ENCODE results near the gene QKI.

The QKI gene

GRCh38 chr6:163579111-163579879, 164.8 kb downstream of the QKI start (continued):
- TF ChIP-seq PRDM10 (tag by site-specific recombination; IDR thresholded peaks at IDR 0.05): 0 out of 2 replicates have a peak, but pooled peaks have one; percentile 11
- no peak for TF ChIP-seq ZNF362 (tag by site-specific recombination; IDR thresholded peaks at IDR 0.05)
- TF ChIP-seq EGR2 (tag by site-specific recombination; IDR thresholded peaks at IDR 0.05; ENCODE audit: low read depth): peak; percentile 92
- TF ChIP-seq ZFP37 (tag by site-specific recombination; IDR thresholded peaks at IDR 0.05): 0 out of 2 replicates have a peak, but pooled peaks have one; percentile 20
- peak; percentile 35; the same call in 1 of the 2 replicates for TF ChIP-seq PRDM1 (tag by site-specific recombination; IDR thresholded peaks at IDR 0.05)
- TF ChIP-seq ZNF580 (tag by site-specific recombination; IDR thresholded peaks at IDR 0.05): no peak
- TF ChIP-seq ZNF600 (tag by site-specific recombination; IDR thresholded peaks at IDR 0.05): 0 out of 2 replicates have a peak, but pooled peaks have one; percentile 7
- peak; percentile 91 for TF ChIP-seq ZFHX2 (tag by site-specific recombination; conservative IDR thresholded peaks at IDR 0.05)

GRCh38 chr6:163579880-163580295, 165.4 kb downstream of the QKI start:
- no peak overlapping the region for H3K4me3 ChIP-seq (ENCODE audit: low read depth, low read length)
- H3K4me1 ChIP-seq (ENCODE audit: control insufficient read depth, insufficient read depth, low read length): peaks cover 5% of the 10 kb centered on the region; the same call in 1 of the 2 replicates
- CTCF ChIA-PET: interaction anchor here (0.6 to 0.9 kb wide), 2 partner anchors 132 to 396 kb away, joined by 3 read pairs; no protein-coding TSS in a partner anchor
- no peak overlapping the region for H3K27ac ChIP-seq (ENCODE audit: extremely low read depth, low read depth, low read length)
- POLR2A ChIA-PET: interaction anchor here (0.5 kb wide), 1 partner anchor 276 kb away, joined by 8 read pairs; no protein-coding TSS in a partner anchor
- H3K9me3 ChIP-seq (ENCODE audit: control insufficient read depth, insufficient read depth, low read depth, low read length): no peaks in the 10 kb centered on the region
- peaks cover 0 to 2% of the 10 kb centered on the region in 2 experiments; a peak in 1 of 3 replicates for H3K36me3 ChIP-seq (ENCODE audit: control insufficient read depth in 2 of 2, insufficient read depth in 1 of 2, low read length in 2 of 2)
- no peak for TF ChIP-seq MZF1 (tag by site-specific recombination; IDR thresholded peaks at IDR 0.05; ENCODE audit: borderline replicate concordance)
- TF ChIP-seq YY1 (tag by site-specific recombination; IDR thresholded peaks at IDR 0.05): no peak
- TF ChIP-seq ZNF214 (tag by site-specific recombination; IDR thresholded peaks at IDR 0.05; ENCODE audit: borderline replicate concordance): no peak
- TF ChIP-seq ZIC2 (tag by site-specific recombination; IDR thresholded peaks at IDR 0.05): peak; percentile 94
- no peak for TF ChIP-seq HOXD13 (CRISPR knock-in tag; IDR thresholded peaks at IDR 0.05; ENCODE audit: borderline replicate concordance)
- no peak for TF ChIP-seq TCF7L2 (IDR thresholded peaks at IDR 0.05; ENCODE audit: borderline replicate concordance, low read depth, low read length)
- TF ChIP-seq ZNF791 (tag by site-specific recombination; IDR thresholded peaks at IDR 0.05): no peak
- TF ChIP-seq ZNF560 (tag by site-specific recombination; IDR thresholded peaks at IDR 0.05; ENCODE audit: borderline replicate concordance): no peak
- TF ChIP-seq AEBP2 (tag by site-specific recombination; IDR thresholded peaks at IDR 0.05; ENCODE audit: borderline replicate concordance): no peak
- TF ChIP-seq ZNF274 (IDR thresholded peaks at IDR 0.05; ENCODE audit: low read length): no peak
- TF ChIP-seq ZNF274 (tag by site-specific recombination; IDR thresholded peaks at IDR 0.05; ENCODE audit: borderline replicate concordance): no peak
- no peak for TF ChIP-seq ZNF658 (tag by site-specific recombination; IDR thresholded peaks at IDR 0.05)
- TF ChIP-seq ZSCAN18 (tag by site-specific recombination; IDR thresholded peaks at IDR 0.05): no peak
- TF ChIP-seq HOXA7 (CRISPR knock-in tag; IDR thresholded peaks at IDR 0.05; ENCODE audit: borderline replicate concordance): no peak
- TF ChIP-seq ZNF561 (tag by site-specific recombination; IDR thresholded peaks at IDR 0.05; ENCODE audit: borderline replicate concordance): no peak
- TF ChIP-seq ZNF280D (tag by site-specific recombination; IDR thresholded peaks at IDR 0.05): no peak
- TF ChIP-seq ZNF548 (tag by site-specific recombination; IDR thresholded peaks at IDR 0.05): no peak

Measured in HEK293 (cell line).